ENCODE results near the gene MAPRE2.

MAPRE2 gene

DNA sequence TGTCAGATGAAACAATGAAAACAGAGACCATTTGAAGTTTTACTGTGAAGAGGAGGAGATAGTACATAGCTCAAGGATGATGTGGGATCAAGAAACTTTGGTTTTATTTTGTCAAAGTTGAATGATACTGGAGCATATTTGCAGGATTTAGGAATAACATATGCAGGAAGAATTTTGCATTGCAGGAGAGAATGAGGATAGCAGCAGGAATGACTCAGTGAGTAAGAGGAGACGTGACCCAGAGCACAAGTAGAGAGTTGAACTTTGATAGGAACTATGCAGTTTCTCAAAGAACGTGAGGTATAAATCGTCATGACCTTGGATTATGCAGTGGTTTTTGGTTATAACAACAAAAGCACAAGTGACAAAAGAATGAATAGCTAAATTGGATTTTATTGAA is 47.7 kb downstream of the MAPRE2 start:
- Mint-ChIP-seq H3K4me3 (no peak overlapping the region), H3K27ac (no peak overlapping the region), H3K9me3 (no peaks in the 10 kb centered on the region), H3K4me1 (no peaks in the 10 kb centered on the region), H3K27me3 (ENCODE audit: low read depth) (no peaks in the 10 kb centered on the region), H3K36me3 (ENCODE audit: low read depth) (peaks cover 5% of the 10 kb centered on the region)
- TF ChIP-seq, protein P1, sequence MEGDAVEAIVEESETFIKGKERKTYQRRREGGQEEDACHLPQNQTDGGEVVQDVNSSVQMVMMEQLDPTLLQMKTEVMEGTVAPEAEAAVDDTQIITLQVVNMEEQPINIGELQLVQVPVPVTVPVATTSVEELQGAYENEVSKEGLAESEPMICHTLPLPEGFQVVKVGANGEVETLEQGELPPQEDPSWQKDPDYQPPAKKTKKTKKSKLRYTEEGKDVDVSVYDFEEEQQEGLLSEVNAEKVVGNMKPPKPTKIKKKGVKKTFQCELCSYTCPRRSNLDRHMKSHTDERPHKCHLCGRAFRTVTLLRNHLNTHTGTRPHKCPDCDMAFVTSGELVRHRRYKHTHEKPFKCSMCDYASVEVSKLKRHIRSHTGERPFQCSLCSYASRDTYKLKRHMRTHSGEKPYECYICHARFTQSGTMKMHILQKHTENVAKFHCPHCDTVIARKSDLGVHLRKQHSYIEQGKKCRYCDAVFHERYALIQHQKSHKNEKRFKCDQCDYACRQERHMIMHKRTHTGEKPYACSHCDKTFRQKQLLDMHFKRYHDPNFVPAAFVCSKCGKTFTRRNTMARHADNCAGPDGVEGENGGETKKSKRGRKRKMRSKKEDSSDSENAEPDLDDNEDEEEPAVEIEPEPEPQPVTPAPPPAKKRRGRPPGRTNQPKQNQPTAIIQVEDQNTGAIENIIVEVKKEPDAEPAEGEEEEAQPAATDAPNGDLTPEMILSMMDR (IDR thresholded peaks at IDR 0.05; ENCODE audit: unreplicated experiment in 3 of 3), result no peak

DNA sequence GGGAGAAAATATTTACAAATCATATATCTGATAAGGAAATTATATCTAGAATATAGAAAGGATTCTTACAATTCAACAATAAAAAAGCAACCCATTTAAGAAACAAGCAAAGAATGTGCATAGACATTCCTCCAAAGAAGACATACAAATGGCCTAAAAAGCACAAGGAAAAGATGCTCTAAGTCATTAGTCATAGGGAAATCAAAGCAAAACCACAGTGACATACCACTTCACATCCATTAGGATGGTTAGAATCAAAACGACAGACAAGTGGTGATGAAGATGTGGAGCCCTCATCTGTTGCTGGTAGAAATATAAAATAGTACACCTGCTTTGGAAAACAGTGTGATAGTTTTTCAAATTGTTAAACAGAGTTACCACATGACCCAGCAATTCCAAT is 48.2 kb downstream of the MAPRE2 start:
- Mint-ChIP-seq H3K36me3 (ENCODE audit: low read depth) (peaks cover 5% of the 10 kb centered on the region), H3K4me1 (no peaks in the 10 kb centered on the region), H3K27ac (no peak overlapping the region), H3K9me3 (no peaks in the 10 kb centered on the region), H3K4me3 (no peak overlapping the region), H3K27me3 (ENCODE audit: low read depth) (no peaks in the 10 kb centered on the region)
- TF ChIP-seq, protein P1 (IDR thresholded peaks at IDR 0.05; ENCODE audit: unreplicated experiment in 3 of 3), result no peak

DNA sequence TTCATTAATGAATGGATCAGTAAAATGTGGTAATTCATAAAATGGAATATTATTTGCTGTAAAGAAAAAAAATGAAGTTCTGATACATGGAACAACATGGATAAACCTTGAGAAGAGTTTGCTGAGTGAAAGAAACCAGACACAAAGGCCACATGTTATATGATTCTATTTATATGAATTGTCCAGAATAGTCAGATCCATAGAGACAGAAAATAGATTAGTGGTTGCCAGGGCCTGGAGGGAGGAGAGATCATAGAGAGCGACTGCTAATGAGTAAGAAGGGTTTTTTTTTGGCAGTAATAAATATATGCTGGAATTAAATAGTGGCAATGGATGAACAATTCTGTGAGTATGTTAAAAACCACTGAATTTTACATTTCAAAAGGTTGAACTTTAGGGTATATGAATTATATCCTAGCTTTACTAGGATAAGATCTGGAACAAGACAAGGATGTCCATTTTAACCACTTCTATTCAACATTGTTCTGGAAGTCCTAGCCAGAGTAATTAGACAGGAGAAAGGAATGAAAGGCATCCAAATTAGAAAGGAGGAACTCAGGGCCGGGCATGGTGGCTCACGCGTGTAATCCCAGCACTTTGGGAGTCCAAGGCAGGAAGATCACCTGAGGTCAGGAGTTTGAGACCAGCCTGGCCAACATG is 48.8 kb downstream of the MAPRE2 start:
- H3K4me3 Mint-ChIP-seq, result no peak overlapping the region
- H3K27ac Mint-ChIP-seq, result no peak overlapping the region
- no peaks in the 10 kb centered on the region for H3K27me3 Mint-ChIP-seq (ENCODE audit: low read depth)
- H3K9me3 Mint-ChIP-seq, result no peaks in the 10 kb centered on the region
- H3K36me3 Mint-ChIP-seq (ENCODE audit: low read depth), result peaks cover 5% of the 10 kb centered on the region
- no peaks in the 10 kb centered on the region for H3K4me1 Mint-ChIP-seq
- TF ChIP-seq, protein P1 (IDR thresholded peaks at IDR 0.05; ENCODE audit: unreplicated experiment in 3 of 3), result no peak

DNA sequence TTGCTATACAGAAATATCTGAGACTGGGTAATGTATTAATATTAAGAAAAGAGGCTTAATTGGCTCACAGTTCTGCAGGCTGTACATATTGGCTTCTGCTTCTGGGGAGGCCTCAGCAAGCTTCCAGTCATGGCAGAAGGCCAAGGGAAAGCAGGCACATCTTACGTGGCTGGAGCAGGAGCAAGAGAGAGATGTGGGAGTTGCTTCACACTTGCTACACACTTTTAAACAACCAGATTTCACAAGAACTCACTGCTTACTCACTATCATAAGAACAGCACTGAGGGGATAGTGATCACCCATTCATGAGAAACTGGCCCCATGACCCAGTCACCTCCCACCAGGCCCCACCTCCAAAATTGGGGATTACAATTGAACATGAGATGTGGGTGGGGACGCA is 50.6 kb downstream of the MAPRE2 start:
- no peak overlapping the region for H3K27ac Mint-ChIP-seq
- H3K4me3 Mint-ChIP-seq, result no peak overlapping the region
- TF ChIP-seq, protein P1 (IDR thresholded peaks at IDR 0.05; ENCODE audit: unreplicated experiment in 3 of 3), result no peak
- peaks cover 5% of the 10 kb centered on the region for H3K36me3 Mint-ChIP-seq (ENCODE audit: low read depth)
- H3K4me1 Mint-ChIP-seq, result no peaks in the 10 kb centered on the region
- no peaks in the 10 kb centered on the region for H3K9me3 Mint-ChIP-seq
- H3K27me3 Mint-ChIP-seq (ENCODE audit: low read depth), result no peaks in the 10 kb centered on the region

DNA sequence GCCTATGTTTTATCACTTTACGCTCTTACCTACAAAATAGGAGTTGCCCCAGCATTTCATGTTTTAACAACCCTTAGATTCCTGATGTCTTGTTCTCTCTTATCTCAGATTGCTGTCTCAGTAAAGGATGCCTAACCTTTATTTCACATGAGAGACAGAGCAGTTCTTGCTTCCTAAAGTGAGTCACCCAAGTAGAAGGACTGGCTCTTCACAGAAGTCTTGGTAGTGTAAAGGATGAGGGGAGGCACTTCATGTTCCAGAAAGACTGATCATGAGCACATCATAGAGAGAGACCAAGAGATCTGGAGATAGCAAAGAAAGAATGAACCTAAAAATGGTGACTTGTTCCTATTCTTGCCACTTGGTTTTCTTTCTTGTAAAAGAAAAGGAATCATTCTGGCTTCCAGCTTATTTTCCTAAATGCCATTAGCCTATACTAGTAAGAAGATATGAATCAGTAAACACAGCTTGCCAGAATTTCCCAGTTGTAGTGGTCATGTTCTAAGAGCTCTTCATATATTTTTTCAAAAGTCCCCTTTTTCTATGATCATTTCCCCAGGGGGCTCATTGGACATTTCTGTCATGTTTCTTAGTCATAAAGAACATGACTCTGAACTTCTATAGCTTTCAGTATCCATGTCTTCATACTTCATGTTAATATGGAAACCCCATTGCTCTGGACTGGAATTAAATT is 54.9 kb downstream of the MAPRE2 start:
- Mint-ChIP-seq H3K4me1 (no peaks in the 10 kb centered on the region), H3K4me3 (no peak overlapping the region), H3K36me3 (ENCODE audit: low read depth) (peaks cover 5% of the 10 kb centered on the region), H3K27ac (no peak overlapping the region), H3K9me3 (no peaks in the 10 kb centered on the region), H3K27me3 (ENCODE audit: low read depth) (no peaks in the 10 kb centered on the region)
- TF ChIP-seq, protein P1 (IDR thresholded peaks at IDR 0.05; ENCODE audit: unreplicated experiment in 3 of 3), result no peak

DNA sequence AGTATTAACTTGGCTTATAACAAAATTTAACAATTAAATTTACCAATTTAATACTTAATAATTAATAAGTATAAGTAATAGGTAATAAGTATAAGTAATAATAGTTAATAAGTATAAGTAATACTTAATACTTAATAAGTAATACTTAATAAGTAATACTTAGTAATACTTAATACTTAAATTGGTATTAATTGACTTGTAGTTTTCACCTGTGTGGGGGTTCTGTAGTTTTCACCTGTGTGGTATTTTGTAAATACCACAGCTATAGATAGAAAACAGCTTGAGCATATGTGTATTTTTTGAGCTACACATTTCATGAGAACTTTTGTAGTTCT is 55.4 kb downstream of the MAPRE2 start:
- no peaks in the 10 kb centered on the region for H3K4me1 Mint-ChIP-seq
- TF ChIP-seq, protein P1 (IDR thresholded peaks at IDR 0.05; ENCODE audit: unreplicated experiment in 3 of 3), result no peak
- no peak overlapping the region for H3K27ac Mint-ChIP-seq
- no peaks in the 10 kb centered on the region for H3K27me3 Mint-ChIP-seq (ENCODE audit: low read depth)
- no peak overlapping the region for H3K4me3 Mint-ChIP-seq
- no peaks in the 10 kb centered on the region for H3K9me3 Mint-ChIP-seq
- peaks cover 9% of the 10 kb centered on the region for H3K36me3 Mint-ChIP-seq (ENCODE audit: low read depth)
